PC-3 (cell line): ENCODE data around the gene TCEA2.

ENCODE experiments used
- EZH2 ChIP-seq: fragments of 300-600 bp; sonication (generic); IDR thresholded peaks from one replicate; pipeline ENCODE4 v1.6.1; 2017; ENCODE audit warnings: antibody characterized with exemption, mild to moderate bottlenecking, low read length; ENCODE audit not compliant: unreplicated experiment
- EZH2phosphoT487 ChIP-seq: fragments of 300-600 bp; sonication (generic); IDR thresholded peaks from 2 replicates; pipeline ENCODE4 v1.6.1; 2018; ENCODE audit warnings: mild to moderate bottlenecking, antibody characterized with exemption, low read length, borderline replicate concordance
- TF ChIP-seq, protein P1 (sequence below): fragments of 300-600 bp; sonication (generic); conservative IDR thresholded peaks from 2 replicates; pipeline ENCODE4 v1.5.1; 2017; ENCODE audit warnings: antibody characterized with exemption, low read depth, mild to moderate bottlenecking, low read length

DNA sequence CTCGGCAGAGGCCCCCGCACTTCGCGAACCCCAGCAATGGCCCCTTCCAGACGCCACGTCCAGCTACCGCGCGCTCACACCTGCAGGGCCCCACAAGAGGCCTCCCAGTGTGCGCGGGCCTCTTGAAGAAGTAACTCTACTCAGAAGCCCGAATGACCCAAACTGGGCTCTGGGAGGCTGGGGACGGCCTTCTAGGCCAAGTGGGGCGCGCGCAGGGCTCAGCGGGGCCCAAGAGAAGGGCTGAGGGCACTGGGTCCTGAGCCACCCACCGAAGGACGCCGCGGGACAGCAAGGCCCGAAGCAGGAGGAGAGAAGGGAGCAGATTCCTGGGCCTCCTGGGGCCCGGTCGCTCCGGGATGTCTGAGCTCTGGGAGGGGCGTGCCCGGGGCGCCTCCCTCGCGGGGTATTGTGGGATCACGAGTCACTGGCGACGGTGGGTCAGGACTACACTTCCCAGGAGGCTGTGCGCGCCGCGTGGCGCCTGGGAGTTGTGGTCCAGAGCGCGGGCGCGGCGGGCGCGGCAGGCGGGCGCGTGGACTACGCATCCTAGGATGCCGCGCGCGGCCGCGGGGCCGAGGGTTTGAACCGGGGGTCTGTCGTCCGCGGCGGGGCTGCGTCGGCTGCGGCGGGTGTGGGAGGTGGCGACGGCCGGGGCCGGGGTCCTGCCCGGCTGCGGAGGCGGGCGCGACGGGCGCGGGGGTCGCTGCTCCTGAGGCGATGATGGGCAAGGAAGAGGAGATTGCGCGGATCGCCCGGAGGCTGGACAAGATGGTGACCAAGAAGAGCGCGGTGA is at the start of gene TCEA2:
- TF ChIP-seq, protein P1, sequence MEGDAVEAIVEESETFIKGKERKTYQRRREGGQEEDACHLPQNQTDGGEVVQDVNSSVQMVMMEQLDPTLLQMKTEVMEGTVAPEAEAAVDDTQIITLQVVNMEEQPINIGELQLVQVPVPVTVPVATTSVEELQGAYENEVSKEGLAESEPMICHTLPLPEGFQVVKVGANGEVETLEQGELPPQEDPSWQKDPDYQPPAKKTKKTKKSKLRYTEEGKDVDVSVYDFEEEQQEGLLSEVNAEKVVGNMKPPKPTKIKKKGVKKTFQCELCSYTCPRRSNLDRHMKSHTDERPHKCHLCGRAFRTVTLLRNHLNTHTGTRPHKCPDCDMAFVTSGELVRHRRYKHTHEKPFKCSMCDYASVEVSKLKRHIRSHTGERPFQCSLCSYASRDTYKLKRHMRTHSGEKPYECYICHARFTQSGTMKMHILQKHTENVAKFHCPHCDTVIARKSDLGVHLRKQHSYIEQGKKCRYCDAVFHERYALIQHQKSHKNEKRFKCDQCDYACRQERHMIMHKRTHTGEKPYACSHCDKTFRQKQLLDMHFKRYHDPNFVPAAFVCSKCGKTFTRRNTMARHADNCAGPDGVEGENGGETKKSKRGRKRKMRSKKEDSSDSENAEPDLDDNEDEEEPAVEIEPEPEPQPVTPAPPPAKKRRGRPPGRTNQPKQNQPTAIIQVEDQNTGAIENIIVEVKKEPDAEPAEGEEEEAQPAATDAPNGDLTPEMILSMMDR: no peak
- TF ChIP-seq EZH2phosphoT487 (no peak), EZH2 (no peak)
